Left renal cortex interstitium (tissue), 4 donors: ENCODE measurements around the gene VKORC1. TPM values are rescaled to one million over a fixed set of nuclear protein-coding genes. Genes with fewer than 3 reads are reported as not detected.
A peak's percentile ranks its signal among the peaks of the same experiment; 100 is the strongest.

Source experiments
- DNase-seq, 4 donors: peaks; one replicate each; pipeline ENCODE4 v3.0.0-alpha.2; 2013; ENCODE audit warnings: low read depth in 4 of 4, low spot score in 2 of 4, missing footprints in 1 of 4
- polyA plus RNA-seq, 4 donors: library from polyadenylated mRNA; unstranded; fragments of 120-200 nt; gene quantifications; one replicate each; pipeline ENCODE4 v1.2.1, GENCODE V29; 2013; ENCODE audit not compliant: insufficient read length in 4 of 4

Gene VKORC1
- polyA plus RNA-seq, 4 donors = 68.3 to 92.8 (median 73.0) TPM

DNA sequence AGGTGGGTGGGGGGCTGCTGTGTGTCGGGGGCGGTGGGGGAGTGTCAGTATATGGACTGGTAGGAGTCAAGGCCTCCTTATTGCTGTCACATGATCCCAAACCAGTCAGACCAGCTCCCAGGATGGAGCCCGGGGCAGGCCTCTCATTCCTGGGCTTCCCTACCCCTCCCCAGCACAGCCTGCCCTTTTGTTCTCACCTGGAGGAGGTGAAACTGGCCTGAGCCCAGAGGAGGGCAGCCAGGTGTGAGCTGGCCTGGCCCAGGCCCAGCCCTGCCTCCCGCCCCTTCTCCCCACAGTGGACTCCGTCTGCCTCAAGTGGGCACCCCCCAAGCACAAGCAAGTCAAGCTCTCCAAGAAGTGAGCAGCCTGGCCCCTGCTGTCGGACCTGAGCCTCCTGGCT, 36.3 kb upstream of the VKORC1 start:
- no peak for DNase-seq

DNA sequence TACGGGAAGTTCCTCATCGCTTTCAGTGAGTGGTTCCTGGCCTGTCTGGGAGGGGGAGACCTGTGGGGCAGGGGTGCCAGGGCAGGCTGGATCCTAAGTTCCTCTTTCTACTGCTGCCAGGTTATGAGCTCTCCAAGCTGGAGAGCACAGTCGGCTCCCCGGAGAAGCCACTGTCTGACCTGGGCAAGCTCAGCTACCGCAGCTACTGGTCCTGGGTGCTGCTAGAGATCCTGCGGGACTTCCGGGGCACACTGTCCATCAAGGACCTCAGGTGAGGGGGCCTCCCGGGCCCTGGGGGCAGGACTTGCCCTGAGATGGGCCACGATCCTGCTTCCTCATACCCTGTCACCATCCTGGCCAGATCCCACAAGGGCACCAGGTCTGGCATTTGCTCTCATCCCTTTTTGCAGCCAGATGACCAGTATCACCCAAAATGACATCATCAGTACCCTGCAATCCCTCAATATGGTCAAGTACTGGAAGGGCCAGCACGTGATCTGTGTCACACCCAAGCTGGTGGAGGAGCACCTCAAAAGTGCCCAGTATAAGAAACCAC, 35.8 kb upstream of the VKORC1 start:
- DNase-seq = no peak

DNA sequence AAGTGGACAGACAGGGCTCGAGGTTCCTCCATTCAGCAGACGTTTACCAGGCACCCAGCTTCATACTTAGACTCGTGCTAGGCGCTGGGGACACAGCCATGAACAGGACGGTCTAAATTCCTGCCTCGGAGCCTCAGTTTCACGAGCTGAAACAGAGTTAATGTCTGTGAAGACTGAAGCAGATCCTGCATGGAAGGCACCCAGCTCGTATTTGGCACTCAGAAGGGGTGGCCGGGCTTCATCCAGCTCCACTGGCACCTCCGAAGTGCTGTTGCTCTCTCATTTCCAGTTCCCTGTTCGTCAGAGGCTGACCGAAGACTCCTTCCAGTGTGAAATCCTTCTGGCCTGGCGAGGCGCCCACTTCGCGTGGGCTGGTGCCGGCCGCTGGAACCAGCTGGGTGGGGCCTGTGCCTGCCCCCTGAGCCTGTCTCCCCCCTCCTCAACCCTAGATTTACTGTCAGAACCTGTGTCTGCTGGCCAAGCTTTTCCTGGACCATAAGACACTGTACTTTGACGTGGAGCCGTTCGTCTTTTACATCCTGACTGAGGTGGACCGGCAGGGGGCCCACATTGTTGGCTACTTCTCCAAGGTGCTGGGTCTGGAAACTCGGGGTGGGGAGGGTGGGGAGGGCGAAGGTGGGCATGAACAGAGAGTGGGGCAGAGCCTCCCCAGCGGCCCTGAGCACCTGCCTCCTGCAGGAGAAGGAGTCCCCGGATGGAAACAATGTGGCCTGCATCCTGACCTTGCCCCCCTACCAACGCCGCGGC, 35.2 kb upstream of the VKORC1 start:
- DNase-seq = no peak

DNA sequence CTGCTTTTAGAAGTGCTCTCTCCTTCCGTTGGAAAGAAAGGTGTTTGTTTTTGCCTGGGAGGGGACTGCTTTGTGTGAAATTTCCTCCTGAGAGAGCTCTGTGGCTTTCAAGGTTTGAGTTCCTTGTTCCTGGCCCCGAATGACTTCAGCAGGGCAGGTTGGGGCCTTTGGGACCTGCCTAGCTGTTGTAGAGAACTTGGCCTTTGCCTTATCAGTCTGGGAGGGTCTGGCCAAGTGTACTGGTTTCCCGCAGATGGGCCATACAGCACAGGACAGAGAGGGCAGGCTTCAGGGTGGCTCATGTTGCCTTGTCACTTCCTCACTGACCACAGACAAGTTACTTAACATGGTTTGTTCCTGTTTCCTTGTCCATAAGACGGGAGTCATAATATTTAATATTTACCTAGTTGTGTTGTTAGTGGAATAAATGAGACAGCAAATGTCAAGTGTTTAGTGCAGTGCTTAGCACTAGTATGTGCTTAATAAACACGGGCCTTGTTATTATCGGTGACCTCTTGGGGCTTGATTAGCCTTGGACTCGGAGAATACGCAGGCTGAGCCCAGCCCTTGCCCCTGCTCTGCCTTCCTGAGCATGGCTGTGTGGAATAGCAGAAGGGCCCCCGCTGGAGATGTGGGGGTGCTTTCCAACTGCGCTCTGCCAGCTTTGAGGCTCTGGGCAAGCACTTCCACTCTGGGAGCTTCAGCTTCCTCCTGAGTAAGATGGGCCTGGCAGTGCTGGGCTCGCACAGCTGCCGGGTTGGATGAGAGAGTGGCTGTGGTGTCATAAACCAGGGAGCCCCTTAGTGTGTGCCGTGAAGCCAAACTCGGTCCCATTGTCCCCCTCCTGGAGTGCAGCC, 34.3 kb upstream of the VKORC1 start:
- no peak for DNase-seq

DNA sequence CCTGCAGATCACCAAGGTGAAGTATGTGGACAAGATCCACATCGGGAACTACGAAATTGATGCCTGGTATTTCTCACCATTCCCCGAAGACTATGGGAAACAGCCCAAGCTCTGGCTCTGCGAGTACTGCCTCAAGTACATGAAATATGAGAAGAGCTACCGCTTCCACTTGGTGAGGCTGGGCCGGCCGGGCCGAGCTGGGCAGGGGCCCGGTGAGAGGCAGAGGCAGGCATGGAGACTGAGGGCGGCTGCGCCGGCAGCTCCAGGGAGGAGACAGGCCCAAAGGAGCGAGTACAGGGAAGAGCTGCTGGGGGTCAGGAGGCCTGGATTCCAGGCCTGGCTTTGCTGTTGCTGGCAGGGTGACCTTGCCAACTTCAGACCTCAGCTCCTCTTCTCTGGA, 32.6 kb upstream of the VKORC1 start:
- no peak for DNase-seq

DNA sequence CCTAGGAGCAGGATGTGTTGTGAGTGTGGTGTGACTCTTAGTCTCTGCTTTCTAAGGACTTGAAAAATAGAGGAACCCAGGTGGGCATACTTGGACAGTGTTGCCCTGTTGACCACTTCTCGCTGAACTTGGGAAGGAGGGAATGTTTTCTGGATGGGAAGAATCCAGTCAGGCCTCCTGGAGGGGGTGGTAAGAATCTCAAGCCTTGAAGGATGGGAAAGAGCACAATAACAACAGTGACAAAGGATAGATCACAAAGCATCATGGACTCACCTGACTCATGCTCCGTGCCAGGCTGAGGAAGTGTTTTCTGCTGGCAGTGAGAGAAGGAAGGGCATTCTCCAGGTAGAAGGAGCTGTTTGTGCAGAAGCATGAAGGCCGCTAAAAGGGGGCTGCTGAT, 31.2 kb upstream of the VKORC1 start:
- DNase-seq = no peak

DNA sequence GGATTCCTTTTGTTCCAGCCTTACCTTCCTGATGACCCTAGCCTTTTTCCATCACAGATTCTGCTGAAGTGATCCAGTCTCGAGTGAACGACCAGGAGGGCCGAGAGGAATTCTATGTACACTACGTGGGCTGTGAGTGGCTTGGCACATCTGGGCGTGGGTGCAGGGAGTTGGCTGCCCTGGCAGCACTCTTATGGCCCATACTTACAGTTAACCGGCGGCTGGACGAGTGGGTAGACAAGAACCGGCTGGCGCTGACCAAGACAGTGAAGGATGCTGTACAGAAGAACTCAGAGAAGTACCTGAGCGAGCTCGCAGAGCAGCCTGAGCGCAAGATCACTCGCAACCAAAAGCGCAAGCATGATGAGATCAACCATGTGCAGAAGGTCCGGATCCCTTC, 25.5 kb upstream of the VKORC1 start:
- no peak for DNase-seq

DNA sequence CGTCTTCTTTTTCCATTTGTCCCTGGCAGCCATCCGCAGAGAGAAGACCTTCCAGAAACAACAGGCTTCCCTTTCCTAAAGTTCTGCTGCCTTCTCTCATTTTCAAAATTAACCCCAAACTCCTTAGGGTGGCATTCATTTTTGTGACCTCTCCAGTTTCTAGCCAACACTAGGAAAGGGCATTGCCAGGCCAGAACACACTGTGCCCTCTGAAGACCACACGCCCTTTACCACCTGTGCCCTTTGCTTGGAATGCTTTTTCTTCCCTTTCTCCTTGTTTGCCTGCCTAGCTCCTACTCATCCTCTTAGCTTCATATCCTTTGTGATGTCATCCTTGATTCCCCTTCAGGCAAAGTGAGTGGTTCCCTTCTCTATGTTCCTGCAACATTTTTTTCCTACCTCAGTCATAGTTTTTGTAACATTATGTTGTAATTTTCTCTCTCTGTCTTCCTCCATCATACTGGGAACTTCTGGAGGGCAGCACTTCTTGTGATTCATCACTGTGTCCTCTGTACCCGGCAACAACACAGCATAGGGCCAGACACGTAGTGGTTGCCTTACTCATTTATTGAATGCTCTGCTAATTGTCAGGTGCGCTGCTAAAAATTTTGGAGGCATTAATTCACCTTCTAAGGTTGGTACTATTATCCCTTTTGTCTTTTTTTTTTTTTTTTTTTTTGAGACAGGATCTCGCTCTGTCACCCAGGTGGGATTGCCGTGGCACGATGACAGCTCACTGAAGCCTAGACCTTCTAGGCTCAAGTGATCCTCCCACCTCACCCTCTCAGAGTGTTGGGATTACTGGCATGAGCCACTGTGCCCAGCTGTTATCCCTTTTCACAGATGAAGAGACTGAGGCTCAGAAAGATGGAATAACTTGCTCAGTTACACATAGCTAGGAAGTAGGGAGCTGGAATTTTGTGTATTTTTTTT, 23.9 kb upstream of the VKORC1 start:
- no peak for DNase-seq

DNA sequence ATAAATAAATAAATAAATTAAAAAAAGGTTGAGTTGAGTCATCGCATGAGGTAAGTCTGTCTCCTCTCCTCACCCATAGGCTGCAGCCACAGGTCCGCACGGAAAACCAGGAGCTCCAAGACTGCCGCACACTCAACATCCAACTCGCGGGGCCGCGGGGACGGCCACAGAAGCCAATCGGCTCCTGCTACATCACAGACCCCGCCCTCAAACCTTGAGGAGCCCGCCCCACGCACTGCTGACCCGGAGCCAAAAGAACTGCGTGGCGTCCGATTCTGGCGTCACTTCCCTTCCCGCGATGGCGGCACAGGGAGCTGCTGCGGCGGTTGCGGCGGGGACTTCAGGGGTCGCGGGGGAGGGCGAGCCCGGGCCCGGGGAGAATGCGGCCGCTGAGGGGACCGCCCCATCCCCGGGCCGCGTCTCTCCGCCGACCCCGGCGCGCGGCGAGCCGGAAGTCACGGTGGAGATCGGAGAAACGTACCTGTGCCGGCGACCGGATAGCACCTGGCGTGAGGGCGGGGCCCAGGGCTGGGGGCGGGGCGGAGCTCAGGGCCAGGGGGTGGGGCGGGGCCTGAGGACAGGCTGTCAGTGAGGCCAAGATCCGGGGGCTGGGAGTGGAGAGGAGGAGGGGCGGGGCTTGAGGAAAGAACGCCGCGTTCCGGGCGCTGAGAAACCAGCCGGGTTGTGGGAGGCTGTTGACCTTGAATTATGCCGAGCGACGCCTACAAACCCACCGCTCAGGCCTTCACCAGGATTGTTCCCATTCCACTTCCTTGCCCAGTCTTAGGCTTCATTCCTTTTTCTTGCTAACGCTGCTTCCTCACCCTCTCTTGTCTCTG, 23.0 kb upstream of the VKORC1 start, which contains the start of gene KAT8:
Gene KAT8 (plus strand): TSS at position 281 of the 839 bp plus-strand sequence. CDS start 18 bp downstream, at position 299.
- DNase-seq = peak; percentile 87 to 98 (median 94)

DNA sequence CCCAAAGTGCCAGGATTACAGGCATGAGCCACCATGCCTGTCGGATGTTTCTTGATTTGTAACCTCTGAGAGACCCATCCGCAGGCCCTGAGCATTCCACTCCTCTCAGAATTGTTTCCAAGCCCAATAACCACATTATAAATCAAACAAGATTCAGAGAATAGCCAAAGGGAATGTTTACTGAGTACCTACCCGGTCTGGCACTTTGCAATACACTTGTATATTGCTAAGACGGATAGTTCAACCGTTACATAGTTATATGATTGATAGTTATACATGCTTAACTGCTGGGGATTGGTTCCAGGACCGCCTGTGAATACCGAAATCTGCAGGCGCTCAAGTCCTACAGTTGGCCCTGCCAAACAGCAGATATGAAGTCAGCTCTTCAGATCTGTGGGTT, 19.9 kb upstream of the VKORC1 start:
- DNase-seq = no peak

DNA sequence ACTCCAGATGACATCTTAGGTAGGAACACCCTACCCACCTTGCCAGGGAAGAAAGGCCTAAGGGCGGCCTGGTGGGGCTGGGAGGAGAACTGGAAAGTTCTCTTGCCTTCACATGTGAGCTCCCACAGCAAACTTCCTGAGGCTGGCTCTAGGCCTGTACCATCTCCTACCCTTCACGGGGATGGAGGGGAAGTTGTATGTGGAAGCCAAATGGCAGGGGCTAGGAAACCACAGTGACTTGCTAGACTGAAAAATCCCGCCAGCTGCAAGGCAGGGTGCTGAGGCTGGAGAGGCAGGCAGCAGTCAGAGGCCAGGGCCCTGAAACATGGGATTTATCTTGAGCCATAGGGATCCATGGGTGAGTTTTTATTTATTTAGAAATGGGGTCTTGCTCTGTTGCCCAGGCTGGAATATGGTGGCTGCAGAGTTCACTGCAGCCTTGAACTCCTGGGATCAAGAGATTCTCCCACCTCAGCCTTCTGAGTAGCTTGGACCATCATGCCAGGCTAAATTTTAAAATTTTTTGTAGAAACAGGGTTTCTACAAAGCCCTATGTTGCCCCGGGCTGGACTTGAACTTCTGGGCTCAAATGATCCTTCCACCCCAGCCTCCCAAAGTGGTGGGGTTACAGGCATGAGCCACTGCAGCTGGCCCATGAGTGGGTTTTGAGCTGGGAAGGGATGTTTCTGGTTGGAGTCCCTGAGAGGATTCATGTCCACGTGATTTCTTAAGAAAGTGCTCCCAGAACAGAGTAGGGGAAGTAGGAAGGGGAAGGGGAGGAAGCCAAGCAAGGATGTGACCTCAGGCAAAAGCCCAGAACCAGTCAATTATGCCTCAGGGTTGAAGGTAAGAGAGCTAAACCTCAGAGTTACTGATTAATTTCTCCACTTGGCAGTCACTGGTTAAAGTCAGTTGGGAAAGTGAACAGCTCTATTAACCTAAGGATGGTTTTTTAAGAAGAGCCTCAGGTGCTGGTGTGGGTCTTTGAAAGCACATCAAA, 18.8 kb upstream of the VKORC1 start:
- DNase-seq = no peak

DNA sequence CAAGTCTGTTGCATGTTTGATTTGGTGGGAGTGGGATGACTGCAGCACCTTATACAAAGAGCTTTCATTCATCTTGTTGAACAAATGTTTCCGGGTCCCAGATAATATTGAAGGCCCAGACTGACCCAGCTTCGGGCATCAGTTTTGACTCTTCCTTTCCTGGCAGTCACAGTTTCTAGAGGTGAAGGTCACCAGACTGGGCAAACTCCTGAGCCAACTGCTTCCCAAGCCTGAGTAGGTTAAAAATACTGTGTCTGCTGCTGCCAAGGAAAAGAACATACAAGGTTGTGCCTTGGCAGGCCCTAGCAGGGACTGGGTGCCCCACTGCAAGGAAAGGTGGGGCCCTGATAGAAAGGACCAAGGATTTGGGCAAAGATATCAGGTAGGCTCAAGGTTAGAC, 18.1 kb upstream of the VKORC1 start:
- DNase-seq = no peak

DNA sequence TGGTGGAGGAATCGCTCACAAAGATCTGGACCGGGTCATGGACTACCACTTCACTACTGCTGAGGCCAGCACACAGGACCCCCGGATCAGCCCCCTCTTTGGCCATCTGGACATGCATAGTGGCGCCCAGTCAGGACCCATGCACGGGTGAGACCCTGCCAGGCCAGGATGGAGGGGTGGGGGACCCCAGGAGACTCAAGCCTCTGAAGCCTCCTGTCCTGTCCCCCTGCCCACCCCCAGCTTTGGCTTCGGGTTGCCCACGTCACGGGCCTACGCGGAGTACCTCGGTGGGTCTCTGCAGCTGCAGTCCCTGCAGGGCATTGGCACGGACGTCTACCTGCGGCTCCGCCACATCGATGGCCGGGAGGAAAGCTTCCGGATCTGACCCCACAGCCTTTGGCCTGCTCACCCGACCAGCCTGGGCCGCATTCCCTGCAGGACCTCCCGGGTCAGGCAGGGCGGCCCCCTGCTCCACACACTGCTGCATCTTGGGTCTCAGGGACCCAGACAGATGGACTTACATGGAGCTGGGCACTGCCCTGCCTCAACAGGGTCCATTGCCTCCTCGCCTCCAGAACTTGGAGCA, 17.4 kb upstream of the VKORC1 start:
- DNase-seq = no peak

DNA sequence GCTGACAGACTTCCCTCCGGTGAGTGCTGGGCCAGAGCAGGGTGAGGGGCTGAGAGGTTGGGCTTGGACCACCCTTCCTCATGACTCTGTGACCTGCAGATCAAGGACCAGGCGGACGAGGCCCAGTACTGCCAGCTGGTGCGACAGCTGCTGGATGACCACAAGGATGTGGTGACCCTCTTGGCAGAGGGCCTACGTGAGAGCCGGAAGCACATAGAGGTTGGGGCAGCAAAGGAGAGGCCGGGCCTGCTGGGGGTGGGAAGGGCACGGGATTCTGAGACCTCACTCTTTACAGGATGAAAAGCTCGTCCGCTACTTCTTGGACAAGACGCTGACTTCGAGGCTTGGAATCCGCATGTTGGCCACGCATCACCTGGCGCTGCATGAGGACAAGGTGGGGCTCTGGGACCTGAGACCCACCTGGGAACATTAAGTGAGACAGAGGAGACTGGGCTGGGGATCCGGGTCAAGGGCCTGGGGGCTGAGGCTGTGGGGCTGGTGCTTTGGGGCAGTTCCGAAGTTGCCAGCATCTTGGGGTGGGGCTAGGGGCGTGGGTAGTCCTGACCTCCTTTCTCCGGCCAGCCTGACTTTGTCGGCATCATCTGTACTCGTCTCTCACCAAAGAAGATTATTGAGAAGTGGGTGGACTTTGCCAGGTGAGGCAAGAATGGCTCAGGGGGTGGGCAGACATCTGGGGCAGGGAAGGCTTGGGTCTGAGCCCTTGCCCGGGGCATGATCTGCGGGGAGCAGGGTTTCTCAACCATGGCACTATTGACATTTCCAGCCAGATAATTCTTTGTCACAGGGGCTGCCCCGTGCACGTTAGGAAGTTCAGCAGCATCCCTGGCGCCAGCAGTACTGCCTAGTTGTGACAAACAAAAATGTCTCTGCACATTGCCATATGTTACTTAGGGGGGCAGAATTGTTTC, 15.8 kb upstream of the VKORC1 start:
- DNase-seq = no peak

DNA sequence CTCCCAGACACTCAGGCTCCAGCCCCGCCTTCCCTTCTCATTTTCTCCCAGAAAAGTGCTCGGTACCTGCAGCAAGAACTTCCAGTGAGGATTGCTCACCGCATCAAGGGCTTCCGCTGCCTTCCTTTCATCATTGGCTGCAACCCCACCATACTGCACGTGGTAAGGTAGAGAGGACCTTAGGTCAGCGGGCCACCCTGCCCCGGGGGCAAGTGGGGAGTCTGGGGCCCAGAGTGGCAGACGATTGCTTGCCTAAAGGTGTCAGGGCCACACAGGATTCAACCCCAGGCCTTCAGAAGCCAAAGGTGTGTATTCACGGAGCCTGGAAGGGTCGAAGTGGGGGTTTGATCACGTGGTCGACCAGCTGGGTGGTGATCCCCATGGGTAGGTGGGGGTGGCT, 15.0 kb upstream of the VKORC1 start:
- no peak for DNase-seq

DNA sequence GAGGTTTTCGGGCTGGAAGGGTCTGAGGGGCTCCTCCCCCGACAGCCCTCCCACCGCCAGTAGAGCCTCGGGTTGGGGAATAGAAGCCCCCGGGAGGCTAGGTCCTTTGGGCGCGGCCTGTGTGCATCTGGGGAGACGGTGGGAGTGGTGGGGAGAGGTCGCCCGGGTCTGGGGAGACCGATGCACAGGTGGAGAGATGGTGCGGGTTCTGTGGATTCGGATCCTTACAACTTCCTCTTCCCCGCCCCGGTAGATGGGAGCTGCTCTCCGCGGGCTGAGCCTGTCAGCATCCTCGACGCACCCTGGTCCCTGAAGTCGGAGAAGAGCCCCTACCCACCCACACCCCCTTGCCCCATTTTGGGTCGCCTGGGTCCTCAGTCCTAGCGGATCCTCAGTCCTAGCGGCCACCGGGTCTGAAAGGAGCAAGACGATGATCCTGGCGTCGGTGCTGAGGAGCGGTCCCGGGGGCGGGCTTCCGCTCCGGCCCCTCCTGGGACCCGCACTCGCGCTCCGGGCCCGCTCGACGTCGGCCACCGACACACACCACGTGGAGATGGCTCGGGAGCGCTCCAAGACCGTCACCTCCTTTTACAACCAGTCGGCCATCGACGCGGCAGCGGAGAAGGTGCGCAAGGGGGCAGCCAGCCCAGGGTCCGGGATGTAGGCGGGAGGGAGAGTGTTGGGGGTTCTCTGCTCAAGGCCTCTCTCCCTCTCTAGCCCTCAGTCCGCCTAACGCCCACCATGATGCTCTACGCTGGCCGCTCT, 14.4 kb upstream of the VKORC1 start:
- no peak for DNase-seq
